D721Med (cell line): ENCODE data around the gene SPATS2L.

Source experiments
- DNase-seq: peaks from one replicate; pipeline ENCODE4 v3.0.0; 2011; ENCODE audit warnings: low spot score; ENCODE audit not compliant: insufficient read length
- FAIRE-seq: peaks from 2 replicates; lab custom pipeline; 2011; peaks lifted over from hg19 to GRCh38; lab: Jason Lieb, UNC
- TF ChIP-seq, protein P1 (sequence below): IDR thresholded peaks from 2 replicates; pipeline ENCODE4 v1.5.1; 2012; ENCODE audit warnings: mild to moderate bottlenecking, control low read depth; ENCODE audit not compliant: insufficient read depth; ENCODE audit errors: missing control alignments

SPATS2L gene

DNA sequence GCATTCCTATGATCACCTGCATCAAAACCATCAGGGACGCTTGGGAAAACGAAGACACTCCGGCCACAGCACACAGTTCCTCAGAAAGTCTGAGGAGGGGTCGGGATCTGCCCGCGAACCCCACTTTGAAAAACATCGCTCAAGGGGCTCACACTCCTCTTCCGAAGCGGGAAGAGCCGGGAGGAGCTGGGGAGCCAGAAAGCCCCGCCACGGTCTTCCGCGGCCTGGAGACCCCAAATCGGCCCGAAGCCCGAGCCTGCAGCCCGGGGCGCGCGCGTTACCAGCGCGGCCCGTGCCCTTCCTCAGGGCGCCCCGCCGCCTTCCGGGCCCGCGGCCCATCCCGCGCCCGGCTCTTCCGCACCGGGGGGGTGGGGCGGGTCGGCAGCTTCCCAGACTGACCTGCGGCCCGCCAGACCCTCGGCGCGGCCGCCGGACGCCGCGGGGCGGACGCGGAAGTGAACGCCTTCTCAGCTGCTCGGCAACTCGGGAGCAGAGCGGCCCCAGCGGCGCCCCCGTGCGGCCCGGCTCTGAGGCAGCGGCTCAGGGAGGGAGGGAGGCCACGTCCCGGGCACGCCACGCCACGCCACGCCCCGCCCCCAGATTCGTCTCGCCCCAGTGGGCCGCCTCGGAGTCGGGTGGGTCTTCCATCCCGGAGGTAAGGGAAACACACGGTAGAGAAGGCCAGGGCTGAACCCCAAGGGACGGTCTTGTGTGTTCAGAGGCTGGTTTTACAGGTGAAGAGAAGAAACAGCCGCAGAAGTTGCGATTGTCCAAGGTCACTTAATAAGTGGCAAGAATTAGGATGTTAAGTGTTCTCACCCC, 203.3 kb downstream of the SPATS2L start, which contains the start of gene KCTD18:
Gene KCTD18 (minus strand): TSS at position 457 of the 822 bp plus-strand sequence. CDS start 3,052 bp downstream, outside the sequence.
- TF ChIP-seq, protein P1, sequence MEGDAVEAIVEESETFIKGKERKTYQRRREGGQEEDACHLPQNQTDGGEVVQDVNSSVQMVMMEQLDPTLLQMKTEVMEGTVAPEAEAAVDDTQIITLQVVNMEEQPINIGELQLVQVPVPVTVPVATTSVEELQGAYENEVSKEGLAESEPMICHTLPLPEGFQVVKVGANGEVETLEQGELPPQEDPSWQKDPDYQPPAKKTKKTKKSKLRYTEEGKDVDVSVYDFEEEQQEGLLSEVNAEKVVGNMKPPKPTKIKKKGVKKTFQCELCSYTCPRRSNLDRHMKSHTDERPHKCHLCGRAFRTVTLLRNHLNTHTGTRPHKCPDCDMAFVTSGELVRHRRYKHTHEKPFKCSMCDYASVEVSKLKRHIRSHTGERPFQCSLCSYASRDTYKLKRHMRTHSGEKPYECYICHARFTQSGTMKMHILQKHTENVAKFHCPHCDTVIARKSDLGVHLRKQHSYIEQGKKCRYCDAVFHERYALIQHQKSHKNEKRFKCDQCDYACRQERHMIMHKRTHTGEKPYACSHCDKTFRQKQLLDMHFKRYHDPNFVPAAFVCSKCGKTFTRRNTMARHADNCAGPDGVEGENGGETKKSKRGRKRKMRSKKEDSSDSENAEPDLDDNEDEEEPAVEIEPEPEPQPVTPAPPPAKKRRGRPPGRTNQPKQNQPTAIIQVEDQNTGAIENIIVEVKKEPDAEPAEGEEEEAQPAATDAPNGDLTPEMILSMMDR = peak; percentile 67
- FAIRE-seq (no peak), DNase-seq (peak; percentile 92)

DNA sequence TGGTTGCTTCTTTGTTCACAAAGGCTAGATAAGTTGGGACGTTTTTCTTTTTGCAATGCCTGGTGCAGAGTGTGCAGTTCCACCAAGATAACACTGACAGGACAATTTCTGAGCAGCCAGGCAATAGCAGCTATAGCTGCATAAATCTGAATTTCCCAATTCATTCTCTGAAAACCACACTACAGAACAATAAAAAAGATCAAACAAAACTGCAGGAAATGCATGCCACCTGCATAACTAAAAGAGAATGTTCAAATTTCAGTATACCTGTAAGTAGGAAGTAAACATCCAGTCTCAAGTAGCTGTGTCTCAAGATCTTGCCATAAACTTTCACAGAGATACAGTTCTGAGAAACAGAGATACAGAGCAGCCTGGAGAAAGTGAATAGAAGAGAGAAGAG, 208.7 kb downstream of the SPATS2L start:
- TF ChIP-seq, protein P1 = no peak
- no peak for FAIRE-seq
- no peak for DNase-seq

DNA sequence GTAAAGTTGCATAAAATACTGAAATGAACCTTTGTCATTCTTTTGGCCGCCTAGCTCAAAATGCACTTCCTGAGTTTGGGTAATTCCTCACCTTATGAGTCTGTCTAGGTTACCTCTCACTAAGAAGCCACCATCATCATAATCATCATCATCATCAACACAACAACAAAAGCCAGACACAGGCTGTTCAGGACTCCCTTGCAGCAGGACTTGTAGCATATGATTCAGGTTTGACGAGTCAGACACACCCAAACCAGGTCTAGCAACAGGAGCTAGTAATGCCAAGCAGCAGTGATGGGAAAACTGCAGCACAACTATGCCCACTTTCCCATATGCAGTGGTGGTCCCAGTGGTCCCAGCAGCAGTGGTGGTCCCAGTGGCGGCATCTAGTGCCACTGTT, 216.7 kb downstream of the SPATS2L start:
- DNase-seq (no peak), FAIRE-seq (no peak)
- TF ChIP-seq, protein P1 = no peak

DNA sequence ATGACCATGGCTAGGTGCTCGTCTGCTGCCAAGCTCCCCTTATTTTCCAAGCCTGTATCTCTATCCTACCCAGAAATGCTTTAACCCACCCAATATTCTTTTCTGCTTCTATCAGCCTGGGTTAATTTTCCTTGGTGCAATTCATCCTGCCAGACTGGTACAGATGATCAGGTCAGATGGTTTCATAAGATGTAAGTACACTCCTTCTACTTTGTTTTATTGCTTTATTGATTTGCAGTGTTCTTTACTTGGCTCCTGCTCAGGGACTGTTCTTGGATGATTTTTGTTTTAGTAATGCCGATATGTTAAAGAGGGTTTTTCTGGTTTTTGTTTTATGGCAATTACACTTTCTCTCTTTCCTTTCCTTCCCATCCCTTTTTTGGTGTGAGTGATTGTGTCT, 217.1 kb downstream of the SPATS2L start:
- no peak for DNase-seq
- TF ChIP-seq, protein P1 = no peak
- FAIRE-seq = no peak

DNA sequence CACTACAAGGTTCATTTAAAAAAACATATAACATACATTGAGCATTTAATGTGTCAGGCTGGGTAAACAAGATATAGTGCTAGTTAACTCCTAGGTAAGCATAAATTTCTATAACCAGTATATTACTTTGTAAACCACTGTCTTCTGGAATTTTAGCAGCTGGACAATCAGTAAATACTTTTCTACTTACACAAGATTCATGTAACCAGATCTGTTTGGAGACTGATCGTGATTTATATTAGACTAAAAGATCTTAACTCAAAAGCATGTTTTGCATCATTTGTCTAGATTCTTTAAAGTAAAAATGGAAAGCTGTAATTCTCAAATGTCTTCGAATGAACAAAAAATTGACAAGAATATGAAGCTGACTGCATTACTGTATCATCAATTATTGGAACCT, 218.6 kb downstream of the SPATS2L start:
- no peak for FAIRE-seq
- no peak for DNase-seq
- TF ChIP-seq, protein P1 = no peak

DNA sequence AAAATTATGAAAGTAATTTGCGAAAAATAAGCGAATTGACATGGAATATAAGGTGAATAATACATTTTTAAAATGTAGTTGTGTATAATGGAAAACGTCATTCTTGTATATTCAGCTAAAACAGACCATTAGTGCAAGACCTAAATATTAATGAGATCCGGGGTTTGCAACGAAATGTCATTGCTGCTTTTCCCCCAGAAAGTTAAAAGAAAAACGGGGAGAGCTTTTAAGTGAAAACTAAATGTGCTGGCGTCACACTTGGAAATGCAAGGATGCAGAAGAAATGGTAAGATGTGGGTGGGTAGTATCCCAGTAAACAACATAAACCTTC, 219.0 kb downstream of the SPATS2L start:
- TF ChIP-seq, protein P1 = no peak
- FAIRE-seq (no peak), DNase-seq (no peak)
